ENCODE results near the gene ZNF280C. TPM values are rescaled to one million over a fixed set of nuclear protein-coding genes. Genes with fewer than 3 reads are reported as not detected.

ZNF280C gene
- total and polyA plus RNA-seq, 2 of the 13 experiments (the other 11 are each of a cell fraction or from before 2014, with no cell fraction given): 3.0 to 3.3 TPM

GRCh38 chrX:130165703-130166502, 102.8 kb downstream of the ZNF280C start, which contains the start of gene AIFM1 (continued):
- no peak for TF ChIP-seq ZNF431 (CRISPR knock-in tag; IDR thresholded peaks at IDR 0.05; ENCODE audit: borderline replicate concordance, low read depth)
- TF ChIP-seq ZNF350 (CRISPR knock-in tag; IDR thresholded peaks at IDR 0.05; ENCODE audit: borderline replicate concordance, low read depth): peak; percentile 34; the same call in 1 of the 2 replicates
- peak; percentile 42; the same call in 1 of the 2 replicates for TF ChIP-seq KAT8 (CRISPR knock-in tag; IDR thresholded peaks at IDR 0.05)
- TF ChIP-seq ZNF24 (IDR thresholded peaks at IDR 0.05): 0 out of 2 replicates have a peak, but pooled peaks have one; percentile 18
- peak; percentile 37; the same call in 1 of the 2 replicates for TF ChIP-seq ZNF563 (CRISPR knock-in tag; IDR thresholded peaks at IDR 0.05)
- TF ChIP-seq, protein P1, sequence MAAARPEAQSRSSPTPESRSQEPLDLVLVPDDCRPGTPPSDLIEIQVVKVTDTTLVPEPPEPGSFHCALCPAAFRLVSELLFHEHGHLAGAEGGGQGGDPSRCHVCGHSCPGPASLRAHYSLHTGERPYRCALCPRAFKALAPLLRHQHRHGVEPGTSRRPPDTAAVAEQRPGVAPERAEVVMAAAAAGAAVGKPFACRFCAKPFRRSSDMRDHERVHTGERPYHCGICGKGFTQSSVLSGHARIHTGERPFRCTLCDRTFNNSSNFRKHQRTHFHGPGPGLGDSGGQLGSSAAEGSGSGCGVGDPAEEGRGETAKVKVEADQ (CRISPR knock-in tag; IDR thresholded peaks at IDR 0.05; ENCODE audit: borderline replicate concordance): no peak
- TF ChIP-seq, protein P2, sequence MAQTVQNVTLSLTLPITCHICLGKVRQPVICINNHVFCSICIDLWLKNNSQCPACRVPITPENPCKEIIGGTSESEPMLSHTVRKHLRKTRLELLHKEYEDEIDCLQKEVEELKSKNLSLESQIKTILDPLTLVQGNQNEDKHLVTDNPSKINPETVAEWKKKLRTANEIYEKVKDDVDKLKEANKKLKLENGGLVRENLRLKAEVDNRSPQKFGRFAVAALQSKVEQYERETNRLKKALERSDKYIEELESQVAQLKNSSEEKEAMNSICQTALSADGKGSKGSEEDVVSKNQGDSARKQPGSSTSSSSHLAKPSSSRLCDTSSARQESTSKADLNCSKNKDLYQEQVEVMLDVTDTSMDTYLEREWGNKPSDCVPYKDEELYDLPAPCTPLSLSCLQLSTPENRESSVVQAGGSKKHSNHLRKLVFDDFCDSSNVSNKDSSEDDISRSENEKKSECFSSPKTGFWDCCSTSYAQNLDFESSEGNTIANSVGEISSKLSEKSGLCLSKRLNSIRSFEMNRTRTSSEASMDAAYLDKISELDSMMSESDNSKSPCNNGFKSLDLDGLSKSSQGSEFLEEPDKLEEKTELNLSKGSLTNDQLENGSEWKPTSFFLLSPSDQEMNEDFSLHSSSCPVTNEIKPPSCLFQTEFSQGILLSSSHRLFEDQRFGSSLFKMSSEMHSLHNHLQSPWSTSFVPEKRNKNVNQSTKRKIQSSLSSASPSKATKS (CRISPR knock-in tag; IDR thresholded peaks at IDR 0.05): 0 out of 2 replicates have a peak, but pooled peaks have one; percentile 42
- no peak for TF ChIP-seq TEAD2 (CRISPR knock-in tag; IDR thresholded peaks at IDR 0.05)
- TF ChIP-seq ZBTB20 (CRISPR knock-in tag; IDR thresholded peaks at IDR 0.05; ENCODE audit: borderline replicate concordance, low read depth): peak; percentile 59; the same call in 1 of the 2 replicates
- peak; percentile 44; the same call in 1 of the 2 replicates for TF ChIP-seq SALL1 (CRISPR knock-in tag; IDR thresholded peaks at IDR 0.05)
- TF ChIP-seq ZNF230 (CRISPR knock-in tag; IDR thresholded peaks at IDR 0.05): 0 out of 2 replicates have a peak, but pooled peaks have one; percentile 30
- TF ChIP-seq, protein P3, sequence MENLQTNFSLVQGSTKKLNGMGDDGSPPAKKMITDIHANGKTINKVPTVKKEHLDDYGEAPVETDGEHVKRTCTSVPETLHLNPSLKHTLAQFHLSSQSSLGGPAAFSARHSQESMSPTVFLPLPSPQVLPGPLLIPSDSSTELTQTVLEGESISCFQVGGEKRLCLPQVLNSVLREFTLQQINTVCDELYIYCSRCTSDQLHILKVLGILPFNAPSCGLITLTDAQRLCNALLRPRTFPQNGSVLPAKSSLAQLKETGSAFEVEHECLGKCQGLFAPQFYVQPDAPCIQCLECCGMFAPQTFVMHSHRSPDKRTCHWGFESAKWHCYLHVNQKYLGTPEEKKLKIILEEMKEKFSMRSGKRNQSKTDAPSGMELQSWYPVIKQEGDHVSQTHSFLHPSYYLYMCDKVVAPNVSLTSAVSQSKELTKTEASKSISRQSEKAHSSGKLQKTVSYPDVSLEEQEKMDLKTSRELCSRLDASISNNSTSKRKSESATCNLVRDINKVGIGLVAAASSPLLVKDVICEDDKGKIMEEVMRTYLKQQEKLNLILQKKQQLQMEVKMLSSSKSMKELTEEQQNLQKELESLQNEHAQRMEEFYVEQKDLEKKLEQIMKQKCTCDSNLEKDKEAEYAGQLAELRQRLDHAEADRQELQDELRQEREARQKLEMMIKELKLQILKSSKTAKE (CRISPR knock-in tag; IDR thresholded peaks at IDR 0.05; ENCODE audit: borderline replicate concordance): no peak
- peak; percentile 73; the same call in 1 of the 2 replicates for TF ChIP-seq ZNF564 (CRISPR knock-in tag; IDR thresholded peaks at IDR 0.05)
- no peak; the same call in 1 of the 2 replicates for TF ChIP-seq ZNF558 (CRISPR knock-in tag; IDR thresholded peaks at IDR 0.05; ENCODE audit: borderline replicate concordance)
- no peak for TF ChIP-seq ZKSCAN1 (IDR thresholded peaks at IDR 0.05; ENCODE audit: low read length)
- TF ChIP-seq, protein P4, sequence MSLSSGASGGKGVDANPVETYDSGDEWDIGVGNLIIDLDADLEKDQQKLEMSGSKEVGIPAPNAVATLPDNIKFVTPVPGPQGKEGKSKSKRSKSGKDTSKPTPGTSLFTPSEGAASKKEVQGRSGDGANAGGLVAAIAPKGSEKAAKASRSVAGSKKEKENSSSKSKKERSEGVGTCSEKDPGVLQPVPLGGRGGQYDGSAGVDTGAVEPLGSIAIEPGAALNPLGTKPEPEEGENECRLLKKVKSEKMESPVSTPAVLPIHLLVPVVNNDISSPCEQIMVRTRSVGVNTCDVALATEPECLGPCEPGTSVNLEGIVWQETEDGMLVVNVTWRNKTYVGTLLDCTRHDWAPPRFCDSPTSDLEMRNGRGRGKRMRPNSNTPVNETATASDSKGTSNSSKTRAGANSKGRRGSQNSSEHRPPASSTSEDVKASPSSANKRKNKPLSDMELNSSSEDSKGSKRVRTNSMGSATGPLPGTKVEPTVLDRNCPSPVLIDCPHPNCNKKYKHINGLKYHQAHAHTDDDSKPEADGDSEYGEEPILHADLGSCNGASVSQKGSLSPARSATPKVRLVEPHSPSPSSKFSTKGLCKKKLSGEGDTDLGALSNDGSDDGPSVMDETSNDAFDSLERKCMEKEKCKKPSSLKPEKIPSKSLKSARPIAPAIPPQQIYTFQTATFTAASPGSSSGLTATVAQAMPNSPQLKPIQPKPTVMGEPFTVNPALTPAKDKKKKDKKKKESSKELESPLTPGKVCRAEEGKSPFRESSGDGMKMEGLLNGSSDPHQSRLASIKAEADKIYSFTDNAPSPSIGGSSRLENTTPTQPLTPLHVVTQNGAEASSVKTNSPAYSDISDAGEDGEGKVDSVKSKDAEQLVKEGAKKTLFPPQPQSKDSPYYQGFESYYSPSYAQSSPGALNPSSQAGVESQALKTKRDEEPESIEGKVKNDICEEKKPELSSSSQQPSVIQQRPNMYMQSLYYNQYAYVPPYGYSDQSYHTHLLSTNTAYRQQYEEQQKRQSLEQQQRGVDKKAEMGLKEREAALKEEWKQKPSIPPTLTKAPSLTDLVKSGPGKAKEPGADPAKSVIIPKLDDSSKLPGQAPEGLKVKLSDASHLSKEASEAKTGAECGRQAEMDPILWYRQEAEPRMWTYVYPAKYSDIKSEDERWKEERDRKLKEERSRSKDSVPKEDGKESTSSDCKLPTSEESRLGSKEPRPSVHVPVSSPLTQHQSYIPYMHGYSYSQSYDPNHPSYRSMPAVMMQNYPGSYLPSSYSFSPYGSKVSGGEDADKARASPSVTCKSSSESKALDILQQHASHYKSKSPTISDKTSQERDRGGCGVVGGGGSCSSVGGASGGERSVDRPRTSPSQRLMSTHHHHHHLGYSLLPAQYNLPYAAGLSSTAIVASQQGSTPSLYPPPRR (CRISPR knock-in tag; IDR thresholded peaks at IDR 0.05; ENCODE audit: borderline replicate concordance): no peak
- peak; percentile 5 for TF ChIP-seq YY1 (IDR thresholded peaks at IDR 0.05; ENCODE audit: insufficient read depth, insufficient replicate concordance, low read depth, low read length)
- TF ChIP-seq POLR2A (IDR thresholded peaks at IDR 0.05; ENCODE audit: insufficient read depth in 1 of 2, low read depth in 2 of 2, low read length in 2 of 2): peak; percentile 72 to 73
